ENCODE results near the gene CLBA1. TPM values are rescaled to one million over a fixed set of nuclear protein-coding genes. Genes with fewer than 3 reads are reported as not detected.

CLBA1 gene
- total RNA-seq, 2 experiments from 2014 or later, result 1.2 TPM

- POLR2A ChIA-PET, result interaction anchor here (1.0 kb wide), 1 partner anchor 33 kb away, joined by 3 read pairs; no protein-coding TSS in a partner anchor
- no peak overlapping the region for H3K27ac Mint-ChIP-seq
Measured at GRCh38 chr14:104986487-104987164, 1.0 kb downstream of the CLBA1 start.

GRCh38 chr14:104989236-104989950, 3.8 kb downstream of the CLBA1 start:
- POLR2A ChIA-PET, result interaction anchor here (1.1 kb wide), 1 partner anchor 22 kb away, joined by 3 read pairs; no protein-coding TSS in a partner anchor
- no peak overlapping the region for H3K4me3 Mint-ChIP-seq
- H3K36me3 Mint-ChIP-seq, result no peaks in the 10 kb centered on the region
- no peak for ATAC-seq (ENCODE audit: low read depth)
- no peaks in the 10 kb centered on the region for H3K4me1 Mint-ChIP-seq
- H3K9me3 Mint-ChIP-seq, result no peaks in the 10 kb centered on the region
- H3K27me3 Mint-ChIP-seq, result peaks cover under 1% of the 10 kb centered on the region
- no peak for DNase-seq
- H3K27ac Mint-ChIP-seq, result no peak overlapping the region

More at GRCh38 chr14:104986487-104987164, 1.0 kb downstream of the CLBA1 start:
- no peaks in the 10 kb centered on the region for H3K4me1 Mint-ChIP-seq
- H3K9me3 Mint-ChIP-seq, result no peaks in the 10 kb centered on the region
- ATAC-seq (ENCODE audit: low read depth) (no peak), DNase-seq (no peak)
- peaks cover 2% of the 10 kb centered on the region for H3K27me3 Mint-ChIP-seq
- H3K36me3 Mint-ChIP-seq, result no peaks in the 10 kb centered on the region
- H3K4me3 Mint-ChIP-seq, result peak overlapping the region; percentile 47

GRCh38 chr14:104989951-104990303, 4.3 kb downstream of the CLBA1 start:
- ATAC-seq (ENCODE audit: low read depth) (no peak), DNase-seq (no peak)
- H3K27me3 Mint-ChIP-seq, result no peaks in the 10 kb centered on the region
- no peak overlapping the region for H3K4me3 Mint-ChIP-seq
- no peaks in the 10 kb centered on the region for H3K9me3 Mint-ChIP-seq
- no peaks in the 10 kb centered on the region for H3K36me3 Mint-ChIP-seq
- no peak overlapping the region for H3K27ac Mint-ChIP-seq
- POLR2A ChIA-PET, result interaction anchor here (1.1 kb wide), 1 partner anchor 21 kb away, joined by 3 read pairs; no protein-coding TSS in a partner anchor
- no peaks in the 10 kb centered on the region for H3K4me1 Mint-ChIP-seq

- DNase-seq (no peak), ATAC-seq (ENCODE audit: low read depth) (no peak)
- no peaks in the 10 kb centered on the region for H3K27me3 Mint-ChIP-seq
- H3K4me1 Mint-ChIP-seq, result no peaks in the 10 kb centered on the region
- no peaks in the 10 kb centered on the region for H3K36me3 Mint-ChIP-seq
- POLR2A ChIA-PET, result no interaction called here
- H3K9me3 Mint-ChIP-seq, result no peaks in the 10 kb centered on the region
- H3K27ac Mint-ChIP-seq, result no peak overlapping the region
- no peak overlapping the region for H3K4me3 Mint-ChIP-seq
Measured at GRCh38 chr14:104991896-104992230, 6.3 kb downstream of the CLBA1 start.

GRCh38 chr14:104992501-104992900, 6.9 kb downstream of the CLBA1 start:
- no peak for ATAC-seq (ENCODE audit: low read depth)
- POLR2A ChIA-PET, result no interaction called here
- DNase-seq, result no peak
- Mint-ChIP-seq H3K4me3 (no peak overlapping the region), H3K9me3 (no peaks in the 10 kb centered on the region), H3K36me3 (peaks cover 3% of the 10 kb centered on the region), H3K27me3 (no peaks in the 10 kb centered on the region), H3K27ac (no peak overlapping the region), H3K4me1 (no peaks in the 10 kb centered on the region)

GRCh38 chr14:104993306-104993705, 7.7 kb downstream of the CLBA1 start:
- peaks cover 3% of the 10 kb centered on the region for H3K36me3 Mint-ChIP-seq
- no peak overlapping the region for H3K4me3 Mint-ChIP-seq
- H3K4me1 Mint-ChIP-seq, result no peaks in the 10 kb centered on the region
- ATAC-seq (ENCODE audit: low read depth) (no peak), DNase-seq (no peak)
- POLR2A ChIA-PET, result interaction anchor here (1.0 kb wide), 1 partner anchor 28 kb away, joined by 3 read pairs; the partner anchor contains the start of gene CDCA4
- H3K27me3 Mint-ChIP-seq, result no peaks in the 10 kb centered on the region
- no peak overlapping the region for H3K27ac Mint-ChIP-seq
- H3K9me3 Mint-ChIP-seq, result no peaks in the 10 kb centered on the region

- no peaks in the 10 kb centered on the region for H3K9me3 Mint-ChIP-seq
- H3K27ac Mint-ChIP-seq, result no peak overlapping the region
- peaks cover 3% of the 10 kb centered on the region for H3K36me3 Mint-ChIP-seq
- H3K4me3 Mint-ChIP-seq, result no peak overlapping the region
- POLR2A ChIA-PET, result interaction anchor here (1.0 kb wide), 1 partner anchor 27 kb away, joined by 3 read pairs; the partner anchor contains the start of gene CDCA4
- H3K27me3 Mint-ChIP-seq, result no peaks in the 10 kb centered on the region
- ATAC-seq (ENCODE audit: low read depth), result peak; percentile 23
- H3K4me1 Mint-ChIP-seq, result no peaks in the 10 kb centered on the region
- DNase-seq, result no peak
Measured at GRCh38 chr14:104993808-104994591, 8.4 kb downstream of the CLBA1 start.

GRCh38 chr14:104994978-104995377, 9.4 kb downstream of the CLBA1 start:
- H3K36me3 Mint-ChIP-seq, result peaks cover 9% of the 10 kb centered on the region
- DNase-seq (no peak), ATAC-seq (ENCODE audit: low read depth) (no peak)
- H3K9me3 Mint-ChIP-seq, result peaks cover 1% of the 10 kb centered on the region
- no peaks in the 10 kb centered on the region for H3K4me1 Mint-ChIP-seq
- H3K4me3 Mint-ChIP-seq, result no peak overlapping the region
- H3K27ac Mint-ChIP-seq, result no peak overlapping the region
- POLR2A ChIA-PET, result no interaction called here
- no peaks in the 10 kb centered on the region for H3K27me3 Mint-ChIP-seq

GRCh38 chr14:104996032-104996431, 10.4 kb downstream of the CLBA1 start:
- no peak for ATAC-seq (ENCODE audit: low read depth)
- H3K36me3 Mint-ChIP-seq, result peaks cover 10% of the 10 kb centered on the region
- H3K4me3 Mint-ChIP-seq, result no peak overlapping the region
- no peaks in the 10 kb centered on the region for H3K27me3 Mint-ChIP-seq
- no peak overlapping the region for H3K27ac Mint-ChIP-seq
- H3K9me3 Mint-ChIP-seq, result peaks cover 2% of the 10 kb centered on the region
- no peaks in the 10 kb centered on the region for H3K4me1 Mint-ChIP-seq
- no peak for DNase-seq
- POLR2A ChIA-PET, result interaction anchor here (1.3 kb wide), 1 partner anchor 11 kb away, joined by 3 read pairs; no protein-coding TSS in a partner anchor

GRCh38 chr14:104996483-104996882, 10.9 kb downstream of the CLBA1 start:
- Mint-ChIP-seq H3K27ac (no peak overlapping the region), H3K4me1 (no peaks in the 10 kb centered on the region), H3K4me3 (no peak overlapping the region), H3K9me3 (peaks cover 2% of the 10 kb centered on the region), H3K36me3 (peaks cover 10% of the 10 kb centered on the region), H3K27me3 (no peaks in the 10 kb centered on the region)
- POLR2A ChIA-PET, result interaction anchor here (1.3 kb wide), 1 partner anchor 10 kb away, joined by 3 read pairs; no protein-coding TSS in a partner anchor
- ATAC-seq (ENCODE audit: low read depth) (no peak), DNase-seq (no peak)

- peaks cover 10% of the 10 kb centered on the region for H3K36me3 Mint-ChIP-seq
- POLR2A ChIA-PET, result interaction anchor here (0.7 to 1.3 kb wide), 2 partner anchors 21 to 199 kb away, joined by 3 to 5 read pairs; no protein-coding TSS in a partner anchor
- no peak overlapping the region for H3K27ac Mint-ChIP-seq
- no peak overlapping the region for H3K4me3 Mint-ChIP-seq
- H3K9me3 Mint-ChIP-seq, result peaks cover 2% of the 10 kb centered on the region
- DNase-seq (peak; percentile 25), ATAC-seq (ENCODE audit: low read depth) (no peak)
- H3K4me1 Mint-ChIP-seq, result no peaks in the 10 kb centered on the region
- no peaks in the 10 kb centered on the region for H3K27me3 Mint-ChIP-seq
Measured at GRCh38 chr14:104998801-104999200, 13.2 kb downstream of the CLBA1 start.

GRCh38 chr14:104999361-104999760, 13.8 kb downstream of the CLBA1 start:
- DNase-seq, result peak; percentile 24
- Mint-ChIP-seq H3K27ac (no peak overlapping the region), H3K4me3 (no peak overlapping the region), H3K36me3 (peaks cover 10% of the 10 kb centered on the region), H3K27me3 (no peaks in the 10 kb centered on the region), H3K4me1 (no peaks in the 10 kb centered on the region), H3K9me3 (peaks cover 2% of the 10 kb centered on the region)
- POLR2A ChIA-PET, result no interaction called here
- ATAC-seq (ENCODE audit: low read depth), result no peak

GRCh38 chr14:105005329-105005928, 19.8 kb downstream of the CLBA1 start:
- Mint-ChIP-seq H3K27me3 (no peaks in the 10 kb centered on the region), H3K36me3 (peaks cover 5% of the 10 kb centered on the region), H3K9me3 (no peaks in the 10 kb centered on the region), H3K4me3 (no peak overlapping the region), H3K27ac (no peak overlapping the region), H3K4me1 (no peaks in the 10 kb centered on the region)
- POLR2A ChIA-PET, result interaction anchor here (0.8 to 1.2 kb wide), 4 partner anchors 13 to 16 kb away, joined by 3 to 7 read pairs (median 4); partner anchors contain the start of gene CDCA4
- DNase-seq, result no peak
- peak; percentile 24 for ATAC-seq (ENCODE audit: low read depth)

Measured in activated naive CD8-positive, alpha-beta T cell treated with anti-CD3 and anti-CD28 coated beads, Interleukin-2, amount 10 ng/mL, durations not matched to agents 7 days and 5 days (primary cell).